B cell (primary cell): Measurements from ENCODE around the gene MECR. TPM values are rescaled to one million over a fixed set of nuclear protein-coding genes. Genes with fewer than 3 reads are reported as not detected.

Source experiments
- ATAC-seq: fragments of 200-7000 bp; cut with Tn5 transposase; one replicate; pipeline ENCODE4 v1.10.0; 2021; ENCODE audit warnings: low read depth, mild to moderate bottlenecking, moderate number of reproducible peaks, moderate library complexity
- CTCF ChIA-PET: fragments of 350-600 bp; sonication (Branson Sonifier 250); formaldehyde crosslinking; loops from one replicate; lab custom pipeline; 2021; ENCODE audit warnings: antibody characterized with exemption, inconsistent platforms; lab: Charles Lee
- POLR2A ChIA-PET: fragments of 350-600 bp; sonication (Branson Sonifier 250); formaldehyde crosslinking; loops from one replicate; lab custom pipeline; 2021; ENCODE audit warnings: antibody characterized with exemption; lab: Charles Lee
- DNase-seq: peaks from one replicate; pipeline ENCODE4 v3.0.0; 2013
- H2AFZ ChIP-seq: 2 replicates; pipeline ENCODE4 v1.6.1; 2012; ENCODE audit warnings: mild to moderate bottlenecking, low read depth, low read length; ENCODE audit not compliant: insufficient read depth, poor library complexity, severe bottlenecking
- H3K27ac ChIP-seq, 2 donors: 1 replicate in 1 of 2; 2 replicates in 1 of 2; pipeline ENCODE4 v1.5.1; 2012 to 2013; ENCODE audit warnings: low read length in 2 of 2, mild to moderate bottlenecking in 2 of 2, moderate library complexity in 1 of 2
- H3K27me3 ChIP-seq, 4 experiments: fragments of 200-600 bp in 1 of 4; sonication (generic) in 1 of 4; replicated peaks in 1 of 4; 1 replicate in 2 of 4; 2 replicates in 2 of 4; pipeline versions ENCODE4 v1.6.1 to v1.7.0; 2013 to 2016; ENCODE audit warnings: low read length in 3 of 4, mild to moderate bottlenecking in 2 of 4, mixed read lengths in 1 of 4, moderate library complexity in 1 of 4; ENCODE audit not compliant: insufficient read depth in 4 of 4, control insufficient read depth in 3 of 4; ENCODE audit errors: control extremely low read depth in 1 of 4
- H3K36me3 ChIP-seq, 2 experiments: replicated peaks in 1 of 2; 1 replicate in 1 of 2; 2 replicates in 1 of 2; pipeline versions ENCODE4 v1.6.1 to v1.7.1; 2013; ENCODE audit warnings: low read length in 1 of 2; ENCODE audit not compliant: insufficient read depth in 2 of 2, control insufficient read depth in 1 of 2; ENCODE audit errors: control extremely low read depth in 1 of 2, extremely low read depth in 1 of 2
- H3K4me1 ChIP-seq, 2 donors: fragments of 200-600 bp in 1 of 2; sonication (generic) in 1 of 2; 1 replicate in 1 of 2; 2 replicates in 1 of 2; pipeline versions ENCODE4 v1.5.1 to v1.6.1; 2013 to 2017; ENCODE audit warnings: low read length in 2 of 2; ENCODE audit not compliant: control insufficient read depth in 2 of 2, insufficient read depth in 2 of 2
- H3K4me2 ChIP-seq: replicated peaks from 2 replicates; pipeline ENCODE3; 2012; ENCODE audit warnings: mild to moderate bottlenecking, low read depth, low read length; ENCODE audit not compliant: poor library complexity, severe bottlenecking
- H3K4me3 ChIP-seq, 5 experiments: fragments of 200-600 bp in 1 of 5; sonication (generic) in 1 of 5; 1 replicate in 3 of 5; 2 replicates in 2 of 5; pipeline versions ENCODE4 v1.5.1 to v1.7.0; 2011 to 2016; ENCODE audit warnings: low read length in 4 of 5, mild to moderate bottlenecking in 4 of 5, low read depth in 2 of 5, control low read depth in 1 of 5, moderate library complexity in 1 of 5; ENCODE audit not compliant: insufficient read depth in 1 of 5; ENCODE audit errors: control extremely low read depth in 1 of 5, extremely low read depth in 1 of 5
- H3K79me2 ChIP-seq: fragments of 200-600 bp; sonication (generic); one replicate; pipeline ENCODE4 v1.6.0; 2016; ENCODE audit warnings: low read length; ENCODE audit not compliant: control insufficient read depth, insufficient read depth
- H3K9ac ChIP-seq: fragments of 200-600 bp; sonication (generic); 2 replicates; pipeline ENCODE4 v1.6.1; 2017; ENCODE audit warnings: mild to moderate bottlenecking, low read length, moderate library complexity
- H3K9me3 ChIP-seq, 3 donors: one replicate each; pipeline versions ENCODE4 v1.6.1 to v1.7.1; 2013; ENCODE audit warnings: low read length in 2 of 3; ENCODE audit not compliant: control insufficient read depth in 2 of 3, insufficient read depth in 1 of 3; ENCODE audit errors: control extremely low read depth in 1 of 3
- H4K20me1 ChIP-seq: 2 replicates; pipeline ENCODE4 v1.6.0; 2012; ENCODE audit warnings: mild to moderate bottlenecking, low read length; ENCODE audit not compliant: insufficient read depth, control insufficient read depth, poor library complexity, severe bottlenecking
- H3K27ac Mint-ChIP-seq: one replicate; pipeline ENCODE4 v1.8.0; 2021; ENCODE audit warnings: mixed read lengths
- H3K27me3 Mint-ChIP-seq: one replicate; pipeline ENCODE4 v1.8.0; 2021; ENCODE audit warnings: mixed read lengths
- H3K4me1 Mint-ChIP-seq: one replicate; pipeline ENCODE4 v1.8.0; 2021; ENCODE audit warnings: mixed read lengths
- H3K4me3 Mint-ChIP-seq: one replicate; pipeline ENCODE4 v1.8.0; 2021; ENCODE audit warnings: mixed read lengths
- H3K9me3 Mint-ChIP-seq: one replicate; pipeline ENCODE4 v1.8.0; 2022; ENCODE audit warnings: mixed read lengths; ENCODE audit not compliant: insufficient read depth
- EZH2 ChIP-seq: IDR thresholded peaks from 2 replicates; pipeline ENCODE4 v1.6.1; 2012; ENCODE audit warnings: borderline replicate concordance, low read depth, mild to moderate bottlenecking, moderate library complexity, low read length; ENCODE audit not compliant: insufficient read depth, poor library complexity, severe bottlenecking
- WGBS: methylation state at CpG from one replicate; pipeline ENCODE4 v1.1.5; 2013; ENCODE audit warnings: missing lambda C conversion rate; ENCODE audit not compliant: insufficient coverage; 5-methylcytosine and 5-hydroxymethylcytosine counted together
- intact Hi-C: fragments of 100-400 bp; cut with micrococcal nuclease; formaldehyde crosslinking; loops from one replicate; pipeline ENCODE4 v1.10.0; 2022
- polyA plus RNA-seq: library from polyadenylated mRNA; depleted of rRNA; stranded (reverse); fragments of >200 nt; gene quantifications from 2 replicates; pipeline ENCODE4 v1.2.3, GENCODE V29; 2012
- total RNA-seq, 2 donors: library from RNA; stranded (reverse); fragments of 120-200 nt in 1 of 2; gene quantifications; 1 replicate in 1 of 2; 2 replicates in 1 of 2; pipeline versions ENCODE4 v1.2.3 to v1.2.4, GENCODE V29; 2013 to 2022
- TF ChIP-seq, protein P1 (sequence below): fragments of 200-600 bp; IDR thresholded peaks from one replicate; pipeline ENCODE4 v1.8.0; 2022; ENCODE audit warnings: antibody characterized with exemption, mild to moderate bottlenecking

Gene MECR
- total and polyA plus RNA-seq, 2 donors (not counting 1 experiment from before 2014, with no cell fraction given) = 15.9 to 16.2 TPM

DNA sequence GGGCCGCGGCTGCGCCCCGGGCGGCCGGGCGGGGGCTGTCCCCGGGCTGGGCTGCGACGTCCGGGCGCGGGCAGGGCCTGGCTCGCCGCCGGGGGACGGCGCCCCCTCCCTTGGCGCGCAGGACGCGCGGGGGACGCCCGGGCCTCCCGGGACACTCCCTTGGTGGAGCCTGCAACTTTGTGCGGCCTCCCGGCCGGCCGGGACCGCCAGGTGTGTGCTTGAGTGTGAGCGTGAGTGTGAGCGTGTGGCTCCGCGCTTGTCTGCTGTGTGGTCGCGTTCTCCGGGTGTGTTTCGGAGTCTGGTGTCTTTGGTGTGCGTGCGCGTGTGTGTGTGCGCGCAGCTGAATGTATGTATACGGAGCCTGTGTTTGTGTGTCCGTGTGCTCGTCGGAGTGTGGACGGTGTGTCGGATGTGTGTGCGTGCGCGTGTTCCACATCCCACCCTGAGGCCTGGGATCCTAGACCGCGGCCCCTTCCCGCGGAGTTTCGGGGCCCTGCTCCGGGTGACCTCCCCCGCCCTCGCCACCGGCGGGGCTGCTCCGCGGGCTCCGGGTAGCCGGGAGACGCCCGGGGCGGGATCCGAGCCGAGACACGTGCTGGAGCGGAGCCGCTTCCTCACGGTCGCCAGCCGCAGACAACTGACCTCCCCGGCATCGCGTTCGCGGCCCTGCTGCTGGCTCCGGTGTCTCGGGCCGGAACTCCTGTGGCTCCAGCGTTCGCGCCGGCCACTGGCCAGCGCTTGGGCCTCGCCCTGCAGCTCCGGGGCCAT, 7.3 kb upstream of the MECR start:
- peak overlapping the region; percentile 95 for H3K4me2 ChIP-seq
- H3K27me3 ChIP-seq = peaks cover 0 to 43% (median 24%) of the 10 kb centered on the region in 4 experiments
- Mint-ChIP-seq H3K4me3 (peak overlapping the region; percentile 90), H3K27ac (no peak overlapping the region), H3K9me3 (no peaks in the 10 kb centered on the region), H3K27me3 (peaks cover 59% of the 10 kb centered on the region), H3K4me1 (peaks cover 21% of the 10 kb centered on the region)
- peak overlapping the region; percentile 49 for H2AFZ ChIP-seq
- no peaks in the 10 kb centered on the region for H3K9me3 ChIP-seq
- TF ChIP-seq, protein P1, sequence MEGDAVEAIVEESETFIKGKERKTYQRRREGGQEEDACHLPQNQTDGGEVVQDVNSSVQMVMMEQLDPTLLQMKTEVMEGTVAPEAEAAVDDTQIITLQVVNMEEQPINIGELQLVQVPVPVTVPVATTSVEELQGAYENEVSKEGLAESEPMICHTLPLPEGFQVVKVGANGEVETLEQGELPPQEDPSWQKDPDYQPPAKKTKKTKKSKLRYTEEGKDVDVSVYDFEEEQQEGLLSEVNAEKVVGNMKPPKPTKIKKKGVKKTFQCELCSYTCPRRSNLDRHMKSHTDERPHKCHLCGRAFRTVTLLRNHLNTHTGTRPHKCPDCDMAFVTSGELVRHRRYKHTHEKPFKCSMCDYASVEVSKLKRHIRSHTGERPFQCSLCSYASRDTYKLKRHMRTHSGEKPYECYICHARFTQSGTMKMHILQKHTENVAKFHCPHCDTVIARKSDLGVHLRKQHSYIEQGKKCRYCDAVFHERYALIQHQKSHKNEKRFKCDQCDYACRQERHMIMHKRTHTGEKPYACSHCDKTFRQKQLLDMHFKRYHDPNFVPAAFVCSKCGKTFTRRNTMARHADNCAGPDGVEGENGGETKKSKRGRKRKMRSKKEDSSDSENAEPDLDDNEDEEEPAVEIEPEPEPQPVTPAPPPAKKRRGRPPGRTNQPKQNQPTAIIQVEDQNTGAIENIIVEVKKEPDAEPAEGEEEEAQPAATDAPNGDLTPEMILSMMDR = no peak
- peak; percentile 93 for TF ChIP-seq EZH2
- ATAC-seq (no peak), DNase-seq (peak; percentile 66)
- H3K36me3 ChIP-seq = no peaks in the 10 kb centered on the region
- peak overlapping the region; percentile 43 for H3K9ac ChIP-seq
- ChIA-PET CTCF (interaction anchor here (2.0 kb wide), 1 partner anchor 1142 kb away, joined by 17 read pairs; no protein-coding TSS in a partner anchor), POLR2A (no interaction called here)
- H4K20me1 ChIP-seq = no peaks in the 10 kb centered on the region
- 3% methylated on average over 93 of the region's 93 CpGs for WGBS
- peak overlapping the region in 3 of 5 experiments; percentile 39 to 58 (median 43) for H3K4me3 ChIP-seq
- H3K79me2 ChIP-seq = no peaks in the 10 kb centered on the region
- peaks cover 21% of the 10 kb centered on the region in 2 donors for H3K4me1 ChIP-seq
- H3K27ac ChIP-seq = no peak overlapping the region
- intact Hi-C loops = loop anchor here (10.0 kb wide), 1 partner anchor 1697 kb away; no protein-coding TSS in a partner anchor
